ENCODE results near the gene GPRC5C.
"Not testable (repeated sequence)": the region's sequence is repeated elsewhere in the genome, so short reads cannot be mapped to it uniquely, and the experiment has no call there.

Gene GPRC5C

DNA sequence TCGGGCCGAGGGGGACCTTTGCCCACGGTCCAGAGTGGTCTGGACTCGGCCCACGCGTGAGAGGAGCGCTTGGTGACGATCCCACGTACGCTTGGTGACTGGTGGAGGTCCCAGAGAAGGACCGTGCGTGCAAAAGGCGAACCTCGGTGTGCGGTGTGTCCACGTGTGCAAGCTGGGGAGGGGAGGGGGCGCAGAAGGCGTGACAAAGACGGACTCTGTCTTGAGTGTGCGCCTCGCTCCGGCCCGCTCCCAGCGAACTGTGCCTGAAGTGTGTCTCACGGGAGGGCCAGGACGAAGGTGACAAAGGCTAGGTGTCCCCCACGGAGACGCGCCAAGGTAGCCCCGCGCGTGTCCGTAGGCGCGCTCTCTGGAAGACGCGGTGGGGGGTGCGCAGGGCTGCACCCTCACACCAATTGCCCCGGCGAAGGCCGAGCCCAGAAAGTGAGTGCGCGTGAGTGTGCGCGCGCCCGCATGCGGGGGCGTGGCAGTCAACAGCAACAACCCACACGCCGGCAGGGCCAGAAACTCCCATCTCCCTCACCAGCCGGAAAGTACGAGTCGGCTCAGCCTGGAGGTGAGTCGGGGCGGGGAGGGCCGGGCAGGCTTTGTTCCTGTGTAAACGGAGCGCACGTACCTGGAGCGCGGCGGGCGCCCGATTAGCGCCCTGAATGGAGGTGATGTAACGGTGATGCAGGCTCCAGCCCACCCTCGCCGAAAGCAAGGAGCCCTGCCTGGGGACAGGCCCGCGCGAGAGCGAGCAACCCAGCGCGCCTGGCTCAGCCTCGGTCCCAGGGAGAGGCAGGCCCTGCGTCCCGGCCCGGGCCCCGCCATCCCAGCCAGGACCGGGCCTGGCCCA, at the start of gene GPRC5C:
Gene GPRC5C (plus strand): TSS at position 521 of the 856 bp plus-strand sequence. CDS start 7,689 bp downstream, outside the sequence.
- DNase-seq, result peak; percentile 35

- no peak for DNase-seq
Observed at GRCh38 chr17:74383141-74383540, 48.7 kb upstream of the GPRC5C start.

GRCh38 chr17:74385201-74385600, 46.7 kb upstream of the GPRC5C start:
- DNase-seq, result no peak

GRCh38 chr17:74386386-74386785, 45.5 kb upstream of the GPRC5C start:
- no peak for DNase-seq

DNA sequence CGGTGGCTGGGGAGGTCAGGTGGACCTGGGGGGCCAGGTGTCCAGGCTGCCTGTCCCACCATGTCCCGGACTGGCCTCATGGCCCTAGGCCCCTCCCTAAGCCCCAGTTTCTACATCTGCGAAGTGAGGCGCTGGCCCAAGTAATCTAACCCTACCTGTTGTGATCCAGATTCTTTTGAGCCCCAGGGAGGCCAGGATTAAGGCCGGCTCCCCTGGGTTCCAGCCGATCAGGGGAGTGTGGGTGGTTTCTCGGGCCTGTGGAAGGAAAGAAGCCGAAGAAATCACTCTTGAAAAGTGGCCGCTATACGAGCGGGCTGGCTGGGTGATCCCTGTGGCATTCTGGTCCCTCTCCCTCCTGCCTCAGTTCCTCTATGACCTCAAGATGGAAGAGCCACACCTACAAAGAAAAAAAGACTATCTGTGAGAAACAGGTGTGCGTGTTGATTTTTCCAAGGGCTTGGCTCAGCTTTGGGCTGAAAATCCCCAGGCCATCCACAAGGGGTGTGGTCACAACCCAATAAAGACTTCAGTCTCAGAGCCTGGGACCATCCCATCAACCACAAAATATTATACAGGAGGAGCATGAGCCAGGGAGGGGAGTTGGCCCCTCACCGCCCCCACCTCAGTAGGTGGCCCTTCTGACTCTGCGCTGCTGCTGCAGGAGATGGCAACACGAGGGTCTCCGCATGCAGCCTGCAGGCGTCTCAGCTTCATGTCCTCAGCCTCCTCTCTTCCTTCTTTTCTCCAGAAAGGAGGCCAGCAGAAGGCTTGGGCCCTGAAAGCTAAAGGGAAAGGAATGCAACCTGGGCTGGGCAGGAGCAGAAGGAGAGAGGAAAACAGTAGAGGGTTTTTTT, 44.3 kb upstream of the GPRC5C start:
- no peak for DNase-seq

- no peak for DNase-seq
Observed at GRCh38 chr17:74389084-74389753, 42.7 kb upstream of the GPRC5C start.

DNA sequence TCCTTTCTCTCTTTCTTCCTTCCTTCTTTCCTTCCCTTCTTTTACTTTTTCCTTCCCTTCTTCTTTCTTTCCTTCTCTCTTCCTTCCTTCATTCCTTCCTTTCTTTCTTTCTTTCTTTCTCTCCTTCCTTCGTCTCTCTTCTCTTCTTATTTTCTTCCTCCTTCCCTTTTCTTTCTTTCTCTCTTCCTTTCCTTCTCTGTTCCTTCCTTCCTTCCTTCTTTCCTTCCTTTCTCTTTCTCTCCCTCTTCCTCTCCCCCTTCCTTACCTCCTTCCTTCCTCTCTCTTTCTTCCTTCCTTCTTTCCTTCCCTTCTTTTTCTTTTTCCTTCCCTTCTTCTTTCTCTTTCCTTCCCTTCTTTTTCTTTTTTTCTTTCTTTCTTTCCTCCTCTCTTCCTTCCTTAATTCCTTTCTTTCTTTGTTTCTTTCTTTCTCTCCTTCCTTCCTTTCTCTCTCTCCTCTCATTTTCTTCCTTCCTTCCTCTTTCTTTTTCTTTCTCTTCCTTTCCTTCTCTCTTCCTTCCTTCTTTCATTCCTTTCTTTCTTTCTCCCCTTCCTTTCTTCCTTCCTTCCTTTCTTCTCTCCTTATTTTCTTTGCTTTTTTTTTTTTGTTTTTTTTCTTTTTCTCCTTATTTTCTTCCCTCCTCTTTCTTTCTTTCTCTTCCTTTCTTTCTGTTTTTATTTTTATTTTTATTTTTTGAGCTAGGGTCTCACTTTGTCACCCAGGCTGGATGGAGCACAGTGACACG, 41.8 kb upstream of the GPRC5C start:
- no peak for DNase-seq

GRCh38 chr17:74390680-74391653, 40.9 kb upstream of the GPRC5C start:
- no peak for DNase-seq

GRCh38 chr17:74391771-74392170, 40.1 kb upstream of the GPRC5C start:
- DNase-seq, result no peak

DNA sequence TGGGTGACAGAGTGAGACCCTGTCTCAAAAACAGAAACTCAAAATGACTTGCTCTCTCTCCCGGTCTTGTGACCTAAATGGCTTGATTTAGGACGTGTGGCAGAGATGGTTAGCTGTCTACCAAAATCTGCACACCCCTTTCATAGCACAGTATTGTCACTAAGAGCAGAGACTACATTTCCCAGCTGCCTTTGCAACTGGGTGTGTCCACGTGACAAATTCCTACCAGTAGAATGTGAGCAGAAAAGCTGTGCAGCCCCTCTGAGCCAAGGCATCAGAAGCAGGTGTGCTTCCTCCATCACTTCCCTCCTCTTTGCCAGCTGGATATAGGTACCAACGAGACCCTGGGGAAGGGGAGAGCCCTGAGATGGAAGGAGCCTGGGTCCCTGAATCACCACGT, 39.0 kb upstream of the GPRC5C start:
- DNase-seq, result no peak

- no peak for DNase-seq
Observed at GRCh38 chr17:74393346-74393942, 38.4 kb upstream of the GPRC5C start.

DNA sequence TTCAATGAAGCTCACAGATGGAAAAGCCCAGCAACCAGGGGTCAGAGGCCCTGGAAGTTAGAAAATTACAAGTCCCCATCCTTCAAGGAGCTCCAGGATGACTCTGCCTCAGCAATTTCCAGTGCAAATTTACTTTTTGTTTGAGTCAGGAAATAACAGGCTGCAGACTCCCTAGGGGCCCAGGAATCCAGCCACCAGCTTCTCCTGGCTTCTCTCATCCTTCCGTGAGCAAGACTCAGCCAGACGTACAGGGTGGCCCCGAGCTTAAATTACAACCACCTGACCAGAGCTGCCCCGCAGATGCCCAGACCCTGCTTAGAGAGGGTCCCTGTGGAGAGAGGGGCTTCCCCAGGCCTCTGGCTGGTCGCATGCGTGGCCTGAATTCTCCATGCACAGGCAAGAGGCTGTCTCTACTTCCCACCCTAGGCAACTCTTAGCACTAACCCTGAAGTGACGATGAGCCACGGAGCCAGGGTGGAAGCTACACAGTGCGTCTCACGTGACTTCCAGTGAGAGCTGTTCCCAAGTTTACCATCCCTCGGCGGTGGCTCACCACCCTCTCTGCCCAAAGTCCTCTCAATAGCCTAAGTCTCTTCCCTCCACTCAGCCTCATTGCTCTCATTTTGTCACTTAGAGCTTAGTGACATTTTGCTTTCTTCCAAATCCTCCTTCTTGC, 37.5 kb upstream of the GPRC5C start:
- no peak for DNase-seq

DNA sequence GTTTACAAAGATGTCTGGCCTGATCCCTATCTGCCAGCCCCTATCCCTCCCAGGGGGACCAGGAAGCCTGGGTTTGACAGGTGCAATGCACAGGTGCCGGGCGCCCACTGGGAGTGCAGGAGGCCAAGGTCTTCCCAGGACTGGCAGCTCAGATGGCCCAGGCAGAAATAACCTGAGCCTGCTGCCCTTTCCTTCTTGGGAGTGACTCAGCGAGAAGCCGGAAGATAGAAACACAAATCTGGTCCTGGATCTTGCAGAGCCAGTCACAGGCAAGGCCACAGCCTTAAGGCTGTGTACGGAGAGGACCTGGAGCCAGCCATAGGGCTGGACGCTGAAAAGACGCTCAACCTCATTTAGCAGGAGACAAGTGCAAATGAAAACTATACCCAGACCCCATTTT, 36.9 kb upstream of the GPRC5C start:
- DNase-seq, result no peak

DNA sequence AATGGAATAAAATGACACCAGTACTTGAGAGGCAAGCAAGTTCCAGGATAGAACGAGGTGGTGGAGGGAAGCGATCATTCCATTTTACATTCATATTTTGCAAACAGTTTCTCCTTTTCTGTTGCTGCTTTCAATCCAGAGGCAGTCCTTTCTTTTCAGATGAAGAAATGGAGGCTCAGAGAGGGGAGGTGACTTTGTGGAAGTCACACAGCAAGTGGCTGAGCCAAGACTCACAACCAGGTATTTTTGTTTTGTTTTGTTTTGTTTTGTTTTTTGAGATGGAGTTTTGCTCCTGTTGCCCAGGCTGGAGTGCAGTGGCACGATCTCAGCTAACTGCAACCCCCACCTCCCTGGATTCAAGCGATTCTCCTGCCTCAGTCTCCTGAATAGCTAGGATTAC, 35.3 kb upstream of the GPRC5C start:
- no peak for DNase-seq

DNA sequence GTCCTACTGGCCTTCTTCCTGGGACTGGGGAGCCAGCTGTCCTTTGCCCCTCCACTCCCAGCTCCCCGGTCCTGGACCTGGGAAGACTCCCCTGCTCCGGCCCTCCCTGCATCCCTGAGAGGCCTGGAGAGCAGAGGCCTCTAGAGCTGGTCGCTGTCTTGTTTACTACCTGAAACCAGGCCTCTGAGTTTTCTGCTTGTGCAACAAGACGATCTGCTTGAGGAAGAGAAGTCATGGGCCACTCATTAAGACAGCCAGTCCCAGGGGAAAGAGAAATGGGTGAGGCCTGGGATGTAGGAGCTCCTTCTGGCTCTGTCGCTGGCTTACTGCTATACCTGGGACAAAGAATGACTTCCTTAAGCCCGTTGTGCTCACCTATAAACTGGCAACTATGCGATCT, 29.8 kb upstream of the GPRC5C start:
- DNase-seq, result no peak

DNA sequence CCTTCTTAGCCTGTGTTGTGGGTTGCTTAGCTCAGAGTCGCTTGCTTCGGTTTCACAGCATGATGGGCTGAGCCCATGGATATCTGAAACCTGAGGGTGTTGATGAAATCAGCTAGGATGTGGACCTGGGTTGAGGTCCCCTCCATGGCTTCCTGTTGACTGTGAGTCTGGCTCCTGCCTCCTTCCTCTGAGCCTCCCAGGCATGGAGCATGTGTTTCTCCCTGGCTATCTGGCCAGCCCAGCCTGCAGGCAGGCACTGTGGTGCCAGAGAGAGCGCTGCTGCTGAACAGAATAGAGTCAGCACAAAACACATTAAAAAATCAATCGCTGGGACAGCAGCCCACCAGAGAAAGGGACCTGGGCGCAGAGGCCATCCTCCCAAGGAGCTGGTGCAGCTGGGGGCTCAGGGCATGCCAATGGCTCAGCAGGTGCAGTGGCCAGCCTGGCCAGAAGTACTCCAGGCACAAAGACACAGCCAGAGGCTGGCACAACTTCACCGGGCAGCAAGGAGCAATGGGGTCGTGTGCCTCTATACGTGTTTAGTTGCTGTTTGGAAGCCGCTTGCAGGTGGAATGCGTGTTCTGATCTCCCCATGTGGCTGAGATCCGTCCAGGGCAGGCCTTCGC, 28.3 kb upstream of the GPRC5C start:
- no peak for DNase-seq

- no peak for DNase-seq
Observed at GRCh38 chr17:74404218-74404617, 27.7 kb upstream of the GPRC5C start.

DNA sequence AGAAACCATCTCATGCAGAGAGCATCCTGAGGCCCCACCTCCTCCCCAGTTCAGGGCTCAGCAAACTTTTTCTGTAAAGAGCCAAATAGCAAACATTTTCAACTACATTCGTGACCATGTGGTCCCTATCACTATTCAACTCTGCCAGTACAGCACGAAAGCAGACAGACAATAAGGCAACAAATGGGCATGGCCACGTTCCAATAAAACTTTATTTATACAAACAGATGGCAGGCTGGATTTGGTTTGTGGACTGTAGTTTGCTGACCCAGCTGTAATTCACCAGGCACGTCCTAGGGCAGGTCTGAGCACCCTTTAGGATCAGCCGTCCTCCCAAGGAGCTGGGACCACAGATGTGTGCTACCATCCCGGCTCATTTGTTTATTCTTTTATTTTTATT, 27.1 kb upstream of the GPRC5C start:
- DNase-seq, result no peak

GRCh38 chr17:74405311-74405710, 26.6 kb upstream of the GPRC5C start:
- DNase-seq, result not testable (repeated sequence)

- DNase-seq, result no peak
Observed at GRCh38 chr17:74407384-74407783, 24.5 kb upstream of the GPRC5C start.
